Measurements from ENCODE around the gene OR5D14.

OR5D14 gene

GRCh38 chr11:55795256-55795655 is at the start of gene OR5D14:
Gene OR5D14, plus strand, starts transcription at chr11:55795556. Its CDS starts 0 bp downstream, at chr11:55795556.
- TF ChIP-seq CTCF (IDR thresholded peaks at IDR 0.05; ENCODE audit: control insufficient read depth, extremely low read depth, insufficient read depth), result no peak
- DNase-seq (ENCODE audit: low read depth), result no peak
- no peak within 1 kb of the TSS for H3K4me3 ChIP-seq (ENCODE audit: low read depth, low read length)

DNA sequence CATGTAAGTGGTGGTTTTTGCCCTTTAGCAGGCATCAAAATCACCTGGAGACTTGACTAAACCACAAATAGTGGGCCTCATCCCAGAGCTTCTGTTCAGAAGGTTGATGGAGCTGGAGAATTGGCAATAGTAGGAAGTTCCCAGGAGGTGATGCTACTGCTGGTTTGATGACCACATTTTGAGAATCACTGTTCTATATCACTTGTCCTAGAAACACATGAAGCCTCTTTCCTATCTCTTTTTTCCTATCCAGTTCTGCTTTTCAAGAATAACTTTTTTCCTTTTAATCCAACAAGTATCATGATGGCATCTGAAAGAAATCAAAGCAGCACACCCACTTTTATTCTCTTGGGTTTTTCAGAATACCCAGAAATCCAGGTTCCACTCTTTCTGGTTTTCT is 22.2 kb upstream of the OR5D14 start, which contains the start of gene OR5D13:
OR5D13 (plus strand) TSS at position 301 of the 400 bp plus-strand sequence; CDS start at position 301, 0 bp downstream.
- DNase-seq (ENCODE audit: low read depth), result no peak
- TF ChIP-seq CTCF (IDR thresholded peaks at IDR 0.05; ENCODE audit: control insufficient read depth, extremely low read depth, insufficient read depth), result no peak
- H3K4me3 ChIP-seq (ENCODE audit: low read depth, low read length), result no peak within 1 kb of the TSS

DNA sequence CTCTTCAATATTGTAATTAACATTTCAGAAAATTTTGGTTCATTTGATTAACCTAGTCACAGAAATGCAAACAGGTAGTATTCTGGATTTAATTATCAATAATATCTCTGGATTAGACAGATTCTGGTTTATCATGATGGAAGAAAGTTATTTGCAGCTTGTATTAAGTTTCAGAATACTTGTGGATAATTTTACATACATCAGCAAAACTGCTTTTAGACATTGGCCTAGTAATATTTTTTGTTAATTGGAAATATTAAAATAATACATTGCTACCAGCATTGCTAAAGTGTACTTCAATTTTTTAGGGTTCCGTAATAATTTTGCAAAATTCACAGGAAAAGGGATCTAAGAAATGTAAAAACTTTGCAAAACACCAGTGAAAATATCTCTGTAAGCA is 3.8 kb upstream of the OR5D14 start:
- DNase-seq (ENCODE audit: low read depth), result no peak
- no peak for TF ChIP-seq CTCF (IDR thresholded peaks at IDR 0.05; ENCODE audit: control insufficient read depth, extremely low read depth, insufficient read depth)

GRCh38 chr11:55793321-55793720 is 2.0 kb upstream of the OR5D14 start:
- no peak overlapping the region for H3K4me3 ChIP-seq (ENCODE audit: low read depth, low read length)
- no peak for DNase-seq (ENCODE audit: low read depth)
- no peak for TF ChIP-seq CTCF (IDR thresholded peaks at IDR 0.05; ENCODE audit: control insufficient read depth, extremely low read depth, insufficient read depth)

More for the DNA sequence above, 3.8 kb upstream of the OR5D14 start:
- no peak overlapping the region for H3K4me3 ChIP-seq (ENCODE audit: low read depth, low read length)

DNA sequence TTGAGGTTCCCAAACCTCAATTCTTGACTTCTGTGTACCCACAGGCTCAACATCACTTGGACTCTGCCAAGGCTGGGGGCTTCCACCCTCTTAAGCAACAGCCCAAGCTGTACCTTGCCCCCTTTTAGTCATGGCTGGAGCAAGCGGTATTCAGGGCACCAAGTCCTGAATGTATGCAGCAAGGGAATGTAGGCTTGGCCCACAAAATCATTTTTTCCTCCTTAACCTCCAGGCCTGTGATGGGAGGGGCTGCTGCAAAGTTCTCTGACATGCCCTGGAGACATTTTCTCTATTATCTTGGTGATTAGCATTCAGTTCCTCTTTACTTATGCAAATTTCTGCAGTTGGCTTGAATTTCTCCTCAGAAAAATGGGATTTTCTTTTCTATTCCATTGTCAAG is 10.9 kb downstream of the OR5D14 start:
- no peak overlapping the region for H3K4me3 ChIP-seq (ENCODE audit: low read depth, low read length)
- no peak for TF ChIP-seq CTCF (IDR thresholded peaks at IDR 0.05; ENCODE audit: control insufficient read depth, extremely low read depth, insufficient read depth)
- DNase-seq (ENCODE audit: low read depth), result no peak

GRCh38 chr11:55811067-55811466 is 15.7 kb downstream of the OR5D14 start, which contains the start of gene OR5L1:
Gene OR5L1, plus strand, starts transcription at chr11:55811367. Its CDS starts 100 bp downstream, at chr11:55811467.
- no peak within 1 kb of the TSS for H3K4me3 ChIP-seq (ENCODE audit: low read depth, low read length)
- TF ChIP-seq CTCF (IDR thresholded peaks at IDR 0.05; ENCODE audit: control insufficient read depth, extremely low read depth, insufficient read depth), result no peak
- no peak for DNase-seq (ENCODE audit: low read depth)

- H3K4me3 ChIP-seq (ENCODE audit: low read depth, low read length), result no peak within 1 kb of the TSS
- DNase-seq (ENCODE audit: low read depth), result no peak
- TF ChIP-seq CTCF (IDR thresholded peaks at IDR 0.05; ENCODE audit: control insufficient read depth, extremely low read depth, insufficient read depth), result no peak
Measured at GRCh38 chr11:55819330-55819729, 24.0 kb downstream of the OR5D14 start, which contains the start of gene OR5D18. Gene OR5D18, plus strand, starts transcription at chr11:55819630. Its CDS starts 0 bp downstream, at chr11:55819630.
